ENCODE measurements around the gene TTC28.
"Not testable (repeated sequence)": the region's sequence is repeated elsewhere in the genome, so short reads cannot be mapped to it uniquely, and the experiment has no call there.

Gene TTC28

DNA sequence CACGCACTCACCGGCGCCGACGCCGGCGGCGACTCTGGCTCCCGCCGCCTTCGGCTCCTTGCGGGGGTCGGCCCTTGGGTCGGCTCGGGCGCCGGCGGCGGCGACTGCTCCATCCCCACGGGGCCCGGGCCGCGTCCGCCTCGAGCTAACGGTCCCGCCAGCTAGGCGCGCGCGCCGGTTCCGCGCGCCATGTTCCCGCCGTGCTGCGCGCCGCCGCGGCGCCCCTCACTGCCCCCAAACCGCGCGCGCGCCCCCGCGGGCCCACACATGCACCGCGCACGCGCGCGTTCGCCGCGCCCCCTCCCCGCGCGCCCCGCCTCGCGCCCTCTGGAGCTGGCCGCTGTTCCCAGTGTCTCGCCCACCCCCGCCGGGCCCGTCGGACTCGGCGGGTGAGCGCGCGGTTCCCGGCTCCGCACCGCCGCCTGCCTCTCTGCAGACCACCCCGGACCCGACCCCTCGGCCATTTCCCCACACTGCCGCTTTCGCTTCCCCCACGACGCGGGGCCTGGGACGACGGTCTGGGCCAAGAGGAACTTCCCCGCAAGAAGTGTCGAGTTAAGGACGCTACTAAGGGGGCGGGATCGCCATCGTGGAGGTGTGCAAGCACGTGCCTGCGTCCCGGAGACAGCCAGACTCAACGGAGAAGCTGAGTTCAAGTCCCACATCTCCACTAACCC, at the start of gene TTC28:
TSS of gene TTC28 (minus strand) at position 230 of the 677 bp plus-strand sequence. CDS start at position 113, 117 bp downstream.
- Histone ChIP-seq H4K20me1 (peaks cover 30% of the 10 kb centered on the region), H3K27ac (peak within 1 kb of the TSS; percentile 58; the same call in 1 of the 2 replicates), H3K4me2 (peak within 1 kb of the TSS; percentile 90), H3K4me3 (peak within 1 kb of the TSS; percentile 73), H3K4me1 (peaks cover 16% of the 10 kb centered on the region), H3K9ac (peak within 1 kb of the TSS; percentile 76), H3K27me3 (peaks cover 56% of the 10 kb centered on the region)
- not testable (repeated sequence) for H3K9me3 ChIP-seq, H3K36me3 ChIP-seq

DNA sequence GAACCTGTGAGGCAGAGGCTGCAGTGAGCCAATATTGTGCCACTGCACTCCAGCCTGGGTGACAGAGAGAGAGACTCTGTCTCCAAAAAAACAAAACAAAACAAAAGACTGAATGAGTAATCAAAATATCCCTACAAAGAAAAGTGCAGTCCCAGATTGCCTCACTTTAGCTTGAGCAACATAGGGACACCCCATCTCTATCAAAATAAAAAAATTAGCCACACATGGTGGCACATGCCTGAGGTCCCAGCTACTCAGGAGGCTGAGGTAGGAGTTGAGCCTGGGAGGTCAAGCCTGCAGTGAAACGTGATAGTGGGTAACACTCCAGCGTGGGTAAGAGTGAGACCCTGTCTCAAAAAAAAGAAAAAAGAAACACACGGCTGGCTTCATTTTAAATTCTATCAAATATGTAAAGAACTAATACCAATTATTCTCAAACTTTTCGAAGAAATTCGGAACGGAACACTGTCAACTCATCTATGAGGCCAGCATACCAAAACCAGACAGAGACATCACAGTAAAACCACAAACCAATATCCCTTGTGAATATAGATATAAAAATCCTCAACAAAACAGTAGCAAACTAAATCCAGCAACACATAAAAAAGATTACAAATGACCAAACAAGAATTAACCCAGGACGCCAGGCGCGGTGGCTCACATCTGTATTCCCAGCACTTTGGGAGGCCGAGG, 49.1 kb upstream of the TTC28 start:
- Histone ChIP-seq H3K36me3 (peaks cover 75% of the 10 kb centered on the region), H3K4me1 (peaks cover 18% of the 10 kb centered on the region), H3K9me3 (no peaks in the 10 kb centered on the region), H3K4me3 (no peak overlapping the region), H3K9ac (no peak overlapping the region), H4K20me1 (peaks cover 43% of the 10 kb centered on the region), H3K27me3 (no peaks in the 10 kb centered on the region), H3K27ac (no peak overlapping the region), H3K4me2 (peak overlapping the region; percentile 81)
- no peak for TF ChIP-seq Cebpa-rat (IDR thresholded peaks at IDR 0.05)

DNA sequence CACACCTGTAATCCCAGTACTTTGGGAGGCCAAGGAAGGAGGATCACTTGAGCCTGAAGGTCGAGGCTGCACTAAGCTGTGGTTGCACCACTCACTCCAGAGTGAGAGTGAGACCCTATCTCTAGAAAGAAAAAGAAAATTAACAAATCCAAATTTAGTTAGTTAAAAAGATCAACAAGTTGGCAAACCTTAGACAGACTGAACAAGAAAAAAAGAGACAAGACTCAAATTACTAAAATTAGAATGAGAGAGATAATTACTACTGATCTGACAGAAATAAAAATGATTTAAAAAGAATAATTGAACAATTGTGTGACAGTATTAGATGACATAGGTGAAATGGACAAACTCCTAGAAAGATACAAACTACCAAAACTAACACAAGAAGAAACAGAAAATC, 48.4 kb upstream of the TTC28 start:
- no peak overlapping the region for H3K4me3 ChIP-seq
- no peaks in the 10 kb centered on the region for H3K27me3 ChIP-seq
- H3K27ac ChIP-seq: no peak overlapping the region
- no peak overlapping the region for H3K9ac ChIP-seq
- peaks cover 38% of the 10 kb centered on the region for H4K20me1 ChIP-seq
- peaks cover 18% of the 10 kb centered on the region for H3K4me1 ChIP-seq
- no peaks in the 10 kb centered on the region for H3K9me3 ChIP-seq
- TF ChIP-seq Cebpa-rat (IDR thresholded peaks at IDR 0.05): no peak
- peak overlapping the region; percentile 81; the same call in 1 of the 2 replicates for H3K4me2 ChIP-seq
- peaks cover 75% of the 10 kb centered on the region for H3K36me3 ChIP-seq

DNA sequence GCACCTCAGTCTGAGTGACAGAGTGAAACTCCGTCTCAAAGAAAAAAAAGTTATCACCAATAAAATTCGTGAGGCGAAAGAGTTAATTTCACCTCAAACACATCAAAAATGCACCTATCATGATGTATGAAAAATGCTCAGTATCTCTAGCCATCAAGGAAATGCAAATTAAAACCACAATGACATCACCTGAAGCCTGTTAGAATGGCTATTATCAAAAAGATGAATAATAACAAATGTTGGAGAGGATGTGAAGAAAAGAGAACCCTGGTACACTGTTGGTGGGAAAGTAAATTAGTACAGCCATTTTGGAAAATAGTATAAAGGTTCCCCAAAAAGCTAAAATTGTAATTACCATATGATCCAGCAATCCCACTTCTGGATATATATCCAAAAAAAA, 38.4 kb upstream of the TTC28 start:
- Histone ChIP-seq H3K36me3 (peaks cover 91% of the 10 kb centered on the region), H3K4me1 (no peaks in the 10 kb centered on the region), H3K4me3 (no peak overlapping the region), H3K27me3 (no peaks in the 10 kb centered on the region), H3K4me2 (no peak overlapping the region), H3K9ac (no peak overlapping the region), H4K20me1 (0 out of 2 replicates have a peak, but pooled peaks cover under 1% of the 10 kb centered on the region), H3K27ac (no peak overlapping the region), H3K9me3 (no peaks in the 10 kb centered on the region)
- no peak for TF ChIP-seq Cebpa-rat (IDR thresholded peaks at IDR 0.05)

DNA sequence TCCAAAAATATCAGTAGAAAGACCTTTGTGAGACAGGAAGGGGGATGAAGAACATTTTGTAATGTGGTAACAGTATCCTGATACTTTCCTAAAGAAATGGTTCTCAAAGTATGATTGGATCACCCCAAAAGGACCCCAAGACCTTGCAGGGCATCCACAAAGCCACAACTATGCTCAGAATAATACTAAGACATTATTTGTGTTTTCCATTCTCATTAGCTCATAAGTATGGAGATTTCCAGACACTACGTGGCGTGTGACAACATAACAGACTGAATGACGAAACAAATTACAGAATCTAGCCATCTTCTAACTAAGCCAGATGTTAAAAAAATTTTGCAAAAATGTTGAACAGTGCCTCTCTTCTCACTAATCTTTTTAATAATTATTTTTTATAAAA, 37.0 kb upstream of the TTC28 start:
- H3K9me3 ChIP-seq: no peaks in the 10 kb centered on the region
- H3K4me3 ChIP-seq: no peak overlapping the region
- peaks cover 5% of the 10 kb centered on the region; the same call in 1 of the 2 replicates for H4K20me1 ChIP-seq
- H3K9ac ChIP-seq: no peak overlapping the region
- no peak for TF ChIP-seq Cebpa-rat (IDR thresholded peaks at IDR 0.05)
- peaks cover 91% of the 10 kb centered on the region for H3K36me3 ChIP-seq
- no peaks in the 10 kb centered on the region for H3K27me3 ChIP-seq
- no peak overlapping the region for H3K4me2 ChIP-seq
- no peaks in the 10 kb centered on the region for H3K4me1 ChIP-seq
- H3K27ac ChIP-seq: no peak overlapping the region

DNA sequence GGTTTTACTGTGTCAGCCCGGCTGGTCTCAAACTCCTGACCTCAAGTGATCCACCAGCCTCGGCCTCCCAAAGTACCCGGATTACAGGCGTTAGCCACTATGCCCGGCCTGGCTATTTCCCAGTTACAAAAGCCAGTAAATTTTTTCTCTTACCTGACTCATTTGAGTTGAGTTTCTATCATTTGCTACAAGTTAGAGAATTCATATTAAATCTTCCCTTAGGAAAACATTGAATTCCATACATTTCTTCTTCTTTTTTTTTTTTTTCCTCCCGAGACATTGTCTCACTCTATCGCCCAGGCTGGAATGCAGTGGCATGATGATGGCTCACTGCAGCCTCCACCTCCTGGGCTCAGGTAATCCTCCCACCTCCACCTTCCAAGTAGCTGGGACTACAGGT, 36.0 kb upstream of the TTC28 start:
- Histone ChIP-seq H3K27ac (no peak overlapping the region), H3K27me3 (no peaks in the 10 kb centered on the region), H4K20me1 (peaks cover 5% of the 10 kb centered on the region; the same call in 1 of the 2 replicates), H3K9me3 (no peaks in the 10 kb centered on the region), H3K36me3 (peaks cover 89% of the 10 kb centered on the region), H3K4me2 (no peak overlapping the region), H3K9ac (no peak overlapping the region), H3K4me3 (no peak overlapping the region), H3K4me1 (no peaks in the 10 kb centered on the region)
- no peak for TF ChIP-seq Cebpa-rat (IDR thresholded peaks at IDR 0.05)

DNA sequence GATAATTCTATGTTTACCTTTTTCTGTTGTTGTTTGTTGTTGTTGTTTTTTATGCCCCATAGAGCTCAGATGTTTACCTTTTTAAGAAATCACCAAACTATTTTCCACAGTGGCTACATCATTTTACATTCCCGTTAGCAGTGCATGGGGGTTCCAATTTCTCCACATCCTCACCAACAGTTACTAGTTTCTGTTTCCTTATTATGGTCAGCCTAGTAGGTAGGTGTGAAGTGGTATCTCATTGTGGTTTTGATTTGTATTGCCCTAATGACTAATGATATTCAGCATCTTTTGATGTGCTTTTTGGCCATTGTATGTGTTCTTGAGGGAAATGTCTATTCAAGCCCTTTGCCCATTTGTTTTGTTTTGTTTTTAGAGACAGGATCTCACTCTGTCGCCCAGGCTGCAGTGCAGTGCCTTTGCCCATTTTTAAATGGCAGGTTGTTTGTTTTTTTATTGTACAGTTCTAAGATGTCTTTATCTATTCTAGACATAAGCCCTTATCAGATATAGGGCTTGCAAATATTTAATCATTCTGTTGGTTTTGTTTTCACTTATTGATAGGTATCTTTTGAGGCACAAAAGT, 34.5 kb upstream of the TTC28 start:
- no peaks in the 10 kb centered on the region for H3K9me3 ChIP-seq
- H3K4me1 ChIP-seq: no peaks in the 10 kb centered on the region
- no peak overlapping the region for H3K4me3 ChIP-seq
- H3K27me3 ChIP-seq: no peaks in the 10 kb centered on the region
- no peak overlapping the region for H3K4me2 ChIP-seq
- no peak overlapping the region for H3K9ac ChIP-seq
- H3K36me3 ChIP-seq: peaks cover 93% of the 10 kb centered on the region
- H4K20me1 ChIP-seq: peaks cover 5% of the 10 kb centered on the region; the same call in 1 of the 2 replicates
- no peak for TF ChIP-seq Cebpa-rat (IDR thresholded peaks at IDR 0.05)
- no peak overlapping the region for H3K27ac ChIP-seq

DNA sequence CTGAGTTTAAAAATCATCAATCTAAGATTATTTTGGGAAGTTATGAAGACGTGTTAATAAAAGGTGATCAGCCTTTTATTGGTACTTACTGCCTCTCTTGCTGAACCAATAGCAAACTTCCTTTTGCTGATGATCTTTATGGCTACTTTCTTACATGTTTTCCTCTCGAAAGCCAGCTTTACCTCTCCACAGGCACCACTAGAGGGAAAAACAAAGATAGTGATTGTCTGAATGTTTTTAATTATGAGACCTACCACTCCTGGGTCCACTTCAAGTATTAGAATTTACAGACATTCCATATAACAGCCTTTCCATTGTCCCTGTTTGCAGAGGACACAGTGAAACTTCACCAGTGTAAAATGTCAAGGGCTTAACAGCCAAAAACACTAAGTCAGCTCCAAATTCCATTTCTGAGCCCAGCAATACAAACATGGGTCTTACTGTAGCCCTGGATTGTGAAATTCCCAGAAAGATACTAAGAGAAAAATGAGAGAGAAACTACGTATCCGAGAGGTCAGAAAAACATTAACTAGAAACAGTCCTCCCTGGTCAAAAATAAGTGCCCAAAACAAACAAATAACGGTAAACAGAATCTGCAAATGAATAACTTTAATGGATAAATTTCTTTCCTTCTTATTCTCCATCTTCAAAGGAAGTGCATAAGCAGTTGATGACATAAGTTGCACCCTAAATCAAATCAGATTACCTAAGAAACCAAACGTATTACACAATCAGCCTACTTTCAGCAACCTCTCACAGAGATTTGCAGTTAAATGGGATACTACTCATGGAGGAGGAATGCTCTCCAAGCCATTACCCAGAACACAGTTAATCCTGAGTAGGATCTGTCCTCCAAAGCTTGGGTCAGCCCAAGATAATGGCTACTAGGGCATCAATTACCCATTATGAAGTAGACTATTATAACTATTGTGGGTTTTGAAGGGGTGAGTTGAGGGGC, 32.5 kb upstream of the TTC28 start:
- H3K36me3 ChIP-seq: peaks cover 92% of the 10 kb centered on the region
- no peak overlapping the region for H3K4me2 ChIP-seq
- no peak overlapping the region for H3K4me3 ChIP-seq
- no peak overlapping the region for H3K27ac ChIP-seq
- peak; percentile 47; the same call in 1 of the 2 replicates for TF ChIP-seq Cebpa-rat (IDR thresholded peaks at IDR 0.05)
- H4K20me1 ChIP-seq: peaks cover 5% of the 10 kb centered on the region; the same call in 1 of the 2 replicates
- H3K9me3 ChIP-seq: no peaks in the 10 kb centered on the region
- no peak overlapping the region for H3K9ac ChIP-seq
- no peaks in the 10 kb centered on the region for H3K27me3 ChIP-seq
- H3K4me1 ChIP-seq: no peaks in the 10 kb centered on the region; the same call in 1 of the 2 replicates

DNA sequence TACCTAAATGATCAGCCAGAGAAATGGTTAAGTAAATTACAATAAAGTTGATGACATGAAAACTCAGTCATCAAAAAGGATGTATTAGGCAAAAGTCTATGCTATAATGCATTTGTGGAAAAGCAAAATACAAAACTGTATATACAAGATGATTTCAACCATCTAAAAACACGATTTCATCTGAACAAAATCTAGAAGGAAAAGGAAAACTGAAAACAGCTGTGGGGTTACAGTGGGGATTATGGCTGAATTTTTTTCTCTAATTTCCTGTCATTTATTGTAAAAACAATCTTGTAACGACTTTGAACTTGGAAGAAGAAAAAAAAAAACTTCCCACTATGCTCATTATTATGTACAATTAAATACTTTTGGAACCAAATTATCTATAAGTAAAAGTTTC, 31.7 kb upstream of the TTC28 start:
- Histone ChIP-seq H3K4me2 (no peak overlapping the region), H3K9ac (no peak overlapping the region), H3K4me3 (no peak overlapping the region), H3K9me3 (no peaks in the 10 kb centered on the region), H4K20me1 (peaks cover 5% of the 10 kb centered on the region; the same call in 1 of the 2 replicates), H3K27ac (no peak overlapping the region), H3K36me3 (peaks cover 92% of the 10 kb centered on the region), H3K27me3 (no peaks in the 10 kb centered on the region), H3K4me1 (peaks cover 3% of the 10 kb centered on the region; the same call in 1 of the 2 replicates)
- no peak for TF ChIP-seq Cebpa-rat (IDR thresholded peaks at IDR 0.05)

Measured in BLaER1 (cell line).